GM10266 (cell line): ENCODE data around the gene CCL4.
"Not testable (repeated sequence)": the region's sequence is repeated elsewhere in the genome, so short reads cannot be mapped to it uniquely, and the experiment has no call there.

Experiments
- DNase-seq: peaks from one replicate; pipeline ENCODE4 v3.0.0; 2012; ENCODE audit errors: extremely low spot score
- TF ChIP-seq, protein P1 (sequence below): IDR thresholded peaks from 2 replicates; pipeline ENCODE4 v1.5.1; 2012; ENCODE audit warnings: mild to moderate bottlenecking, low read depth; ENCODE audit not compliant: control insufficient read depth, insufficient read depth; ENCODE audit errors: missing control alignments

CCL4 gene

DNA sequence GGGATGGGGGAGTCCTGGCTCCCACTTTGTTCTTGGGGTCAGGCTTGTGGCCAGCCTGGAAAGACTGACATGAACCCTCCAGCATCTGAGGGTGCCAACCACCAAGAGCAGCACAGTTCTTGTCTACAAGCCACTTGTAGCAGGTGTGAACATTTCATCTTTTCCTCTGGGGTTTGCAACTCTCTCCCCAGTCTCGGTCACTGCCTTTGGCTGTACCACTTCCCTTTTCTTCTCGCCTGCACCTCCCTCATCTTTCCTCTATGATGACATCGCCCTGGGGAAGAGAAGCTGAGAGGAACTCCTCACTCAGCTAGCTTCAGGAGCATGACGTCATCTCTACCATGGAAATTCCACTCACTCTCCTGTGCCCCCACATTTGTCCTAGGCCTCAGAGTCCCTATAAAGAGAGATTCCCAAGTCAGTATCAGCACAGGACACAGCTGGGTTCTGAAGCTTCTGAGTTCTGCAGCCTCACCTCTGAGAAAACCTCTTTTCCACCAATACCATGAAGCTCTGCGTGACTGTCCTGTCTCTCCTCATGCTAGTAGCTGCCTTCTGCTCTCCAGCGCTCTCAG, at the start of gene CCL4:
CCL4 (plus strand) TSS at position 427 of the 575 bp plus-strand sequence; CDS start at position 506, 79 bp downstream.
- DNase-seq: not testable (repeated sequence)

DNA sequence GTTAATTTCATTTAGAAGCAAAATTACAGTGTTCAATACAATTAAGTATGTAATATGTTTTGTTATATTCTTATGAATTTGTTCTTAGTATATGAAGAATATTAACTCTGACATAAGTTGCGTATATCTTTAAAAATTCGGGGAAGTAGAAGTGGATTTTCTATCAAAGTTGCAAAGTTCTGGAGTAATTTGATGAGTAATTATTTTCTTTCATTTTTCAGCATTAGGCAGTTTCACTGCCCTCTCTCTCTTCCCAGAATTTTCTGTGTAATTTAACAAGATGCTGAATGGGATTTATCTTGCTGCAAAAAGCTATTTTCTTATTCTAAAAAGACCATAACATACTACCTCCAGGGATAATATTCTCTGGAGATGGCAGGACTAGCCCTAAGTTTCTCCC, 48.5 kb upstream of the CCL4 start:
- TF ChIP-seq, protein P1, sequence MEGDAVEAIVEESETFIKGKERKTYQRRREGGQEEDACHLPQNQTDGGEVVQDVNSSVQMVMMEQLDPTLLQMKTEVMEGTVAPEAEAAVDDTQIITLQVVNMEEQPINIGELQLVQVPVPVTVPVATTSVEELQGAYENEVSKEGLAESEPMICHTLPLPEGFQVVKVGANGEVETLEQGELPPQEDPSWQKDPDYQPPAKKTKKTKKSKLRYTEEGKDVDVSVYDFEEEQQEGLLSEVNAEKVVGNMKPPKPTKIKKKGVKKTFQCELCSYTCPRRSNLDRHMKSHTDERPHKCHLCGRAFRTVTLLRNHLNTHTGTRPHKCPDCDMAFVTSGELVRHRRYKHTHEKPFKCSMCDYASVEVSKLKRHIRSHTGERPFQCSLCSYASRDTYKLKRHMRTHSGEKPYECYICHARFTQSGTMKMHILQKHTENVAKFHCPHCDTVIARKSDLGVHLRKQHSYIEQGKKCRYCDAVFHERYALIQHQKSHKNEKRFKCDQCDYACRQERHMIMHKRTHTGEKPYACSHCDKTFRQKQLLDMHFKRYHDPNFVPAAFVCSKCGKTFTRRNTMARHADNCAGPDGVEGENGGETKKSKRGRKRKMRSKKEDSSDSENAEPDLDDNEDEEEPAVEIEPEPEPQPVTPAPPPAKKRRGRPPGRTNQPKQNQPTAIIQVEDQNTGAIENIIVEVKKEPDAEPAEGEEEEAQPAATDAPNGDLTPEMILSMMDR: no peak
- DNase-seq: no peak

DNA sequence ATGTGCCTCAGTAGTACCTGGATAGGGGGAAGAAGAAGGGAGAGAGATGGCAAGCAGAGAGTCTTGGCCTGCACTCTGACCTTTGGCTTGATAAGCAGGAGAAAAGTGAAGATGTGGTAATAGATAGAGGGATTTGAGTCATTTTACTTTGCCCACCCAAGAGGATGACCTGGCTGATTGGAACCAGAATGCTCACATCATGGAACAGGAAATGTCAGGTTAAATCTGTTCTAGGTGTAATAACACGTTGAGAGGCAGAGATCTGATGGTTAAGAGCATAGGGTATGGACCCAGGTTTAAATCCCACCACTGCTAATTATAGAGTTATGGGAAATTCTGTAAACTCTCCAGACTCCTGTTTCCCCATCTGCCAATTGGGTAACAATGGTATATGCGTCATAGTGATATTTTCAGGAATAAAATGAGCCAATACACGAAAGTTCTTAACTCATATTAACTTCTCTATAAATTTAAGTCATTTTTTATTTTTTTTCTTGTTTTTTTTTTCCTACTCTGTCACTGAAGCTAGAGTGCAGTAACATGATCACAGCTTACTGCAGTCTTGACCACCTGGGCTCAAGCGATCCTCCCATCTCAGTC, 47.6 kb upstream of the CCL4 start:
- TF ChIP-seq, protein P1: no peak
- no peak for DNase-seq

DNA sequence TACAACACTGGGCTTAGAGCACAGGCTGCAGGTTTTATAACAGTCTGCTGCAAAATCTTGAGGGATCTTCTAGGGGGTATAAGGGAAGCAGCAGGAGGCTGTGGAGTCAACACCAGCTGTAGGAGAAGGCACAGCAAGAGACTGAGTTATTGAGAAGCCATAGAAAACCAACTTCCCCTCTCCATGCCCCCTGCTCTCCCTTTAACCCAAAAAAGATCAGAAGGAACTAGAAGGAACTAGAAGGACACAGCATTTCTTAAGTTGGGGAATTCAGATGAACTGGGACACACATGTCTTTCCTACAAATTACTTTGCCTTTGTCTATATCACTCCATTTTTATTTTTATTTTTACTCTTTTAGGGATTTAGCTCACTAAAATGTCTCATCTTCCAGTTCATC, 45.7 kb upstream of the CCL4 start:
- TF ChIP-seq, protein P1: no peak
- DNase-seq: no peak

DNA sequence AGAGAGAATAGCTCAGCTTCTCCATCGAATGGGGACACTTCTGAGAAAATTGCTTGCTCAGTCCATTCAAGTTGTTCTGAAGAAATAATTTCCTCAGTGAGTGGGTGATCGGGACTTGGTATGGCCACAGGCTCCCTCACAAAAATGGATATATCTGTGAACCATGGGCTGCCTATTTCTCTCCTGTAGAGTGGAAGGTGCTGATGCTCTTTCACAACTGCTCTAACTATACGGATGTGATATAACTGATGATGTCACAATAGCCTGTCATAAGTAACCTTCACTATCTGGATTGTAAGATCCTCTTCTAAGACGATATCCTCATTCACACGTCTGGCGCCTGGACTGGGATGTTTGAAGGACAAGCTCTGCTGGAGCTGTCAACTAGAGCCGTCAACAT, 44.2 kb upstream of the CCL4 start:
- DNase-seq: no peak
- TF ChIP-seq, protein P1: no peak

DNA sequence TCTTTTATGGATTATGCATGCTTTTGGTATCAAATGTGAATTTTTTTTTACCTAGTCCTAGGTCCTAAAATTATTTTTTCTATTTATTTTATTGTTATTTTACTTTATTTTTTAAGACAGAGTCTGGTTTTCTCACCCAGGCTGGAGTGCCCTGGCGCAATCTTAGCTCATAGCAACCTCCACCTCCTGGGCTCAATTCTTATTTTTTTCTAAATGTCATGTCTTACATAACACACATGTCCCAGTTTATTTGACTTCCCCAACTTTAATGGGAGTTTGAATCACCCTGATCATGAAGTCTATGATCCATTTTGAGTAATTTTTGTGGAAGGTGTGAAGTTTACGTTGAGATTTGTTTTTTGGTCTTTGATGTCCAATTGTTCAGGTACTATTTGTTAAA, 42.8 kb upstream of the CCL4 start:
- DNase-seq: no peak
- TF ChIP-seq, protein P1: no peak

DNA sequence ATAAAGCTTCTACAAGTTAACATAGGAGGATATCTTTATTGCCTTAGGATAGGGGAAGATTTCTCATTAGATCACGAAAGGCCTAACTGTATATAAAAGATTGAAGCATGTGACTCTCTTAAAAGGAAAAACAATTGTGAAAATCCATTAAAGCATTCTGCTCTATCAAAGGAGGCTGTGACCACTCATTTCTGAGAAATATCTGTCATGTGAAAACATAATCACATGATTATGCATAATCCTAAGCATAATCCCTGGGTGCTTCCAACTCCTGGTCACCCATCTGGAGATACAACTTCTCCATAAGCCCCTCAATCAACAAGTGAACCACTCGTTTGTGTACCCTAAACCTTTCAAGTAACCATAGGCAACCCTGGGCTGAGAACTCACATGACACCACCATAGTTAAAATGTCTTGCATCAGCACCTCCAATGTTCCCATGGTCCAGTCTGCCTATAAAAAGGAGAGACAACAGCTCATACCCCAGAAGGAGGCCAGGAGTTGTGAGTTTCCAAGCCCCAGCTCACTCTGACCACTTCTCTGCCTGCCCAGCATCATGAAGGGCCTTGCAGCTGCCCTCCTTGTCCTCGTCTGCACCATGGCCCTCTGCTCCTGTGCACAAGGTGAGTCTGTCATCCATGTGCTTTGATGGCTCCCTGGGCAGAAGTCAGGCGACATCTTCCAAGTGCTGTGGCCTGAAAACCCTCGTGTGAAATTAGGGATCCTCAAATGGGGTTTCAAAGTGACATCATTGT, 39.7 kb upstream of the CCL4 start, which contains the start of gene CCL18:
CCL18 (plus strand) TSS at position 487 of the 756 bp plus-strand sequence; CDS start at position 558, 71 bp downstream.
- TF ChIP-seq, protein P1: no peak
- DNase-seq: no peak
